ENCODE results near the gene ASTE1. TPM values are rescaled to one million over a fixed set of nuclear protein-coding genes. Genes with fewer than 3 reads are reported as not detected.

ASTE1 gene, protein sequence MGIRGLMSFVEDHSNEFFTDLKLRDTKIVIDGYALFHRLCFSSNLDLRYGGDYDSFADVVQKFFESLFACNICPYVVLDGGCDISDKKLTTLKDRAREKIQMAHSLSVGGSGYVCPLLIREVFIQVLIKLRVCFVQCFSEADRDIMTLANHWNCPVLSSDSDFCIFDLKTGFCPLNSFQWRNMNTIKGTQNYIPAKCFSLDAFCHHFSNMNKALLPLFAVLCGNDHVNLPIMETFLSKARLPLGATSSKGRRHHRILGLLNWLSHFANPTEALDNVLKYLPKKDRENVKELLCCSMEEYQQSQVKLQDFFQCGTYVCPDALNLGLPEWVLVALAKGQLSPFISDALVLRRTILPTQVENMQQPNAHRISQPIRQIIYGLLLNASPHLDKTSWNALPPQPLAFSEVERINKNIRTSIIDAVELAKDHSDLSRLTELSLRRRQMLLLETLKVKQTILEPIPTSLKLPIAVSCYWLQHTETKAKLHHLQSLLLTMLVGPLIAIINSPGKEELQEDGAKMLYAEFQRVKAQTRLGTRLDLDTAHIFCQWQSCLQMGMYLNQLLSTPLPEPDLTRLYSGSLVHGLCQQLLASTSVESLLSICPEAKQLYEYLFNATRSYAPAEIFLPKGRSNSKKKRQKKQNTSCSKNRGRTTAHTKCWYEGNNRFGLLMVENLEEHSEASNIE
- 11.1 and 11.4 TPM in 2 replicates for total RNA-seq (2014; rRNA removed; shearing (Covaris generic); ENCODE audit: low replicate concordance)

- DNase-seq, result peak; percentile 94
- Histone ChIP-seq H2AFZ (ENCODE audit: low read length) (peak within 1 kb of the TSS; percentile 86), H4K20me1 (ENCODE audit: insufficient read depth, low read depth, low read length) (no peaks in the 10 kb centered on the region), H3K27ac (ENCODE audit: low read length) (peak within 1 kb of the TSS; percentile 76), H3K9me3 (ENCODE audit: low read length) (no peaks in the 10 kb centered on the region), H3K9me2 (replicated peaks; ENCODE audit: insufficient read depth, low read length) (no peaks in the 10 kb centered on the region), H3K36me3 (ENCODE audit: insufficient read depth, low read length) (peaks cover 11% of the 10 kb centered on the region), H3K9ac (ENCODE audit: low read length) (peak within 1 kb of the TSS; percentile 86), H3K4me3 (ENCODE audit: low read length) (peak within 1 kb of the TSS; percentile 83), H3K4me2 (ENCODE audit: low read depth, low read length, poor library complexity, severe bottlenecking) (peak within 1 kb of the TSS; percentile 92), H3K79me2 (ENCODE audit: low read length) (peaks cover 41% of the 10 kb centered on the region), H3K27me3 (ENCODE audit: low read length) (no peaks in the 10 kb centered on the region), H3K4me1 (ENCODE audit: low read length) (peaks cover 31% of the 10 kb centered on the region)
Measured at GRCh38 chr3:131026321-131027151, at the start of gene ASTE1, which contains the start of gene NEK11. Gene ASTE1, minus strand, starts transcription at chr3:131026825. Its CDS starts 1,519 bp downstream, at chr3:131025306. Gene NEK11, plus strand, starts transcription at chr3:131026877. Its CDS starts 2,832 bp downstream, at chr3:131029709.

DNA sequence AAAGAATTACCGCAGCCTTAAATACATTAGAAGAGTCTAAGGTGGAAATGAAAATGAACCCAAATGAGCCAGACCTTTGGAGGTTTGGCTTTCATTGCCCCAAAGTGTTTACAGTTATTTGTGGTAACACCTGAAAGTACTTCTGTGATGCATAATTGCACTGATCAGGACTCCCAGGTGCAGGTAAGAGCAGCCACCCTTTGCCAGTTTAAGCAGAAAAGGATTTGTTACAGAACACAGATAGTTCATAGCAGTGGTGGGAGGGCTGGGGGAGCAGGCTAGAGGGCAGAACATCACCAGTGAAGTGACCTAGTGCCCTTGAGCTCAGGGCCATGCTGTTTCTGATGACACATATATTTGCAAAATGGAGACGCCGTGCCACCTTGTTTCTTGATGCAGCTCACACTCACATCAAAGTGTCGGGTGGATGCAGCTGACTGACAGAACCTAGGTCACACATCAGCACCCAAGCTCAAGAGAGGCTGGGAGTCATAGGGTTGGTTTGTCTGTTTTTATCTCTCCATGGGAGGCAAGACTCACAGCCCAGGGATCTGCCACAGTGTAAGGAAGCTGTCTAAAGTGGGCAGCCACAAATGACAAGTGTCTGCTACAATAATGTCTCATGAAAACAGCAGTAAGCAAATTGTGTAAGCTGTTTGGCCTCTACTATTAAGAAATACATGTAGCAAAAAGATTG, 49.2 kb upstream of the ASTE1 start:
- Histone ChIP-seq H4K20me1 (ENCODE audit: insufficient read depth, low read depth, low read length) (no peaks in the 10 kb centered on the region), H3K9me3 (ENCODE audit: low read length) (no peaks in the 10 kb centered on the region), H3K4me1 (ENCODE audit: low read length) (peaks cover 31% of the 10 kb centered on the region), H3K79me2 (ENCODE audit: low read length) (no peaks in the 10 kb centered on the region), H3K27me3 (ENCODE audit: low read length) (no peaks in the 10 kb centered on the region), H3K9me2 (replicated peaks; ENCODE audit: insufficient read depth, low read length) (no peaks in the 10 kb centered on the region), H3K4me2 (ENCODE audit: low read depth, low read length, poor library complexity, severe bottlenecking) (no peak overlapping the region), H3K36me3 (ENCODE audit: insufficient read depth, low read length) (no peaks in the 10 kb centered on the region), H3K4me3 (ENCODE audit: low read length) (no peak overlapping the region), H3K27ac (ENCODE audit: low read length) (no peak overlapping the region), H3K9ac (ENCODE audit: low read length) (no peak overlapping the region), H2AFZ (ENCODE audit: low read length) (no peak overlapping the region)
- no peak for DNase-seq

GRCh38 chr3:131072845-131073244, 46.2 kb upstream of the ASTE1 start:
- H3K36me3 ChIP-seq (ENCODE audit: insufficient read depth, low read length), result no peaks in the 10 kb centered on the region
- no peaks in the 10 kb centered on the region for H3K9me2 ChIP-seq (replicated peaks; ENCODE audit: insufficient read depth, low read length)
- no peak overlapping the region for H3K4me2 ChIP-seq (ENCODE audit: low read depth, low read length, poor library complexity, severe bottlenecking)
- H3K27me3 ChIP-seq (ENCODE audit: low read length), result no peaks in the 10 kb centered on the region
- H3K27ac ChIP-seq (ENCODE audit: low read length), result no peak overlapping the region
- H3K9me3 ChIP-seq (ENCODE audit: low read length), result no peaks in the 10 kb centered on the region
- no peaks in the 10 kb centered on the region for H4K20me1 ChIP-seq (ENCODE audit: insufficient read depth, low read depth, low read length)
- peaks cover 25% of the 10 kb centered on the region for H3K4me1 ChIP-seq (ENCODE audit: low read length)
- peak; percentile 15 for DNase-seq
- no peaks in the 10 kb centered on the region for H3K79me2 ChIP-seq (ENCODE audit: low read length)
- H3K4me3 ChIP-seq (ENCODE audit: low read length), result no peak overlapping the region
- H3K9ac ChIP-seq (ENCODE audit: low read length), result no peak overlapping the region
- H2AFZ ChIP-seq (ENCODE audit: low read length), result no peak overlapping the region

DNA sequence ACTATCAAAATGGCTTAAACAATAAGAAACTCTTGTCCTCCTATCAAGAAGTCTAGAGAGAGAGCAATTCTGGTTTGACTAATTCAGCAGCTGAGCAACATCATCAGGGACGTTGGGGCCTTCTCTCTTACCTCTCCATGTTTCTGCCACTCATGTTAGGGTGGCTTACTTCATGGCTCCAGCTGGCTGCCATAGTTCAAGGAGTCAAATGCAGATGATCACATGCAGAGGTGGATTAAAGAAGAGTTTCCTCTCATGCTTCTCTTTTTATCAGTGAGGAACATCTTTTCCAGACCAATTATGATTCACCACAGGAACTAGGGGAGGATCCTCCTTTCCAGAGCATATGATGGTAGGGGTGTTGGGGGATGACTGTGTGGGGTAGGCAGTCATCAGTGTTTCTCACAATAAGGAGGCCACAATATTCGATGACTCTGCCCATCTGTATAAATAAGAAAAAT, 45.5 kb upstream of the ASTE1 start:
- Histone ChIP-seq H3K27ac (ENCODE audit: low read length) (no peak overlapping the region), H3K79me2 (ENCODE audit: low read length) (no peaks in the 10 kb centered on the region), H3K4me1 (ENCODE audit: low read length) (peaks cover 18% of the 10 kb centered on the region), H3K9me2 (replicated peaks; ENCODE audit: insufficient read depth, low read length) (no peaks in the 10 kb centered on the region), H3K36me3 (ENCODE audit: insufficient read depth, low read length) (no peaks in the 10 kb centered on the region), H4K20me1 (ENCODE audit: insufficient read depth, low read depth, low read length) (no peaks in the 10 kb centered on the region), H3K4me3 (ENCODE audit: low read length) (no peak overlapping the region), H2AFZ (ENCODE audit: low read length) (no peak overlapping the region), H3K27me3 (ENCODE audit: low read length) (no peaks in the 10 kb centered on the region), H3K9ac (ENCODE audit: low read length) (no peak overlapping the region), H3K4me2 (ENCODE audit: low read depth, low read length, poor library complexity, severe bottlenecking) (no peak overlapping the region), H3K9me3 (ENCODE audit: low read length) (no peaks in the 10 kb centered on the region)
- DNase-seq, result peak; percentile 7

DNA sequence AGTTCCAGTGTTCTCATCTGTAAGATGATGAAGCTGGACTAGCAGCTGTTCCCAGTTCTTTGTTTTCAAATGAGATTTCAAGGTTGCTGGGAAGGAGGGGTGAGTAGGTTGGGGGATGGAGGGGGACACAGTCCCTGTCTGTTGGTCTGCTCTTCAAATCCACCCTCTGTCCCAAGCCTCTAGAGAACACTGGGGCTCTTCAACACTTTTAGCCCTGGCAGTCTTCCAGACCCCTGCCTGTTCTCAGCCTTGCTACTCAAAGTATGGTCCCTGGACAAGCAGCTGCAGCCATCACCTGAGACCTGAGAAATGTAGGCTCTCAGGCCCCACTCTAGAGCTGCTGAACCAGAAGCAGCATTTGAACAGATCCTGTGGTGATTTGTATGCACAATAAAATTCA, 41.4 kb upstream of the ASTE1 start:
- H3K36me3 ChIP-seq (ENCODE audit: insufficient read depth, low read length), result no peaks in the 10 kb centered on the region

DNA sequence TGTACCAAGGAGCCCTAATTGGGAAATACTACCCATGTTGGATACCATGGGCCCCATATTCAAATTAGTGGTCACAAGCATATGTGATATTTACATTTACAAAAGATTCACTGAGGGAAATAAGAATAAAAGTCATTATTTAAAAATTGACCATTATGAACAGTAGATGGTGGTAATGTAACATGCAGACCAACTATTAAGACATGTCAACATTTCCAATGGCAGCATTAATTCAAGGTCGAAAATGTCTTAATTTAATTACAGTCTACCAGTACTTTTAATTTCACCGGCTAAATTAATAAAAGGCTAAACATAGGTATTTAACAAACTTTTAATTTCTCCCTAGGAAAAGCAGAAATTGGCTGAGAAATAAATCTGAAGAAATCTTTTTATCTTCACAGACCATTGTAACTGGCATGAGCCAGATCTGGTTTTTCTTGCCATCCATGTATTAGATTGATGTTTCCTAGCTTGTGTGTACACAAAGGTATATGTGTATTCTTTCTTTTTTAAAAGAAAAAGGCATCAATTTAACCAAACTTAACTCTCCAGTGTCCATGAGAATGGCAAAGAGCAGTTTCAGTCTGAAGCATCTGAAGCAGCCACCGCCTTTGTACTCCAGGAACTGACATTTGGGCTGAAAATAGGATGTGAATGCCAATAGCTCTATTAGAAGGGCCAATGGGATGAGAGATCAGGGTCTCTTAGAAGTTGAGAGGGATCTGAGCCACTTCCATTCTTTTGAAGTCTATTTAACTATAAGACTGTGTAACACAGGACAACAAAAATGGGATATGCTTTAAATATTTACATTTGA, 26.6 kb upstream of the ASTE1 start:
- Histone ChIP-seq H3K27ac (ENCODE audit: low read length) (no peak overlapping the region), H3K9ac (ENCODE audit: low read length) (no peak overlapping the region), H4K20me1 (ENCODE audit: insufficient read depth, low read depth, low read length) (no peaks in the 10 kb centered on the region)

More for the DNA sequence above, 41.4 kb upstream of the ASTE1 start:
- Histone ChIP-seq H2AFZ (ENCODE audit: low read length) (no peak overlapping the region), H3K9me3 (ENCODE audit: low read length) (no peaks in the 10 kb centered on the region), H3K27me3 (ENCODE audit: low read length) (no peaks in the 10 kb centered on the region), H3K9ac (ENCODE audit: low read length) (no peak overlapping the region), H4K20me1 (ENCODE audit: insufficient read depth, low read depth, low read length) (no peaks in the 10 kb centered on the region), H3K9me2 (replicated peaks; ENCODE audit: insufficient read depth, low read length) (no peaks in the 10 kb centered on the region), H3K4me2 (ENCODE audit: low read depth, low read length, poor library complexity, severe bottlenecking) (no peak overlapping the region), H3K79me2 (ENCODE audit: low read length) (no peaks in the 10 kb centered on the region), H3K27ac (ENCODE audit: low read length) (no peak overlapping the region), H3K4me3 (ENCODE audit: low read length) (no peak overlapping the region), H3K4me1 (ENCODE audit: low read length) (no peaks in the 10 kb centered on the region)
- DNase-seq, result peak; percentile 27

GRCh38 chr3:131050001-131050400, 23.4 kb upstream of the ASTE1 start:
- Histone ChIP-seq H3K27ac (ENCODE audit: low read length) (no peak overlapping the region), H2AFZ (ENCODE audit: low read length) (no peak overlapping the region), H3K36me3 (ENCODE audit: insufficient read depth, low read length) (no peaks in the 10 kb centered on the region), H3K27me3 (ENCODE audit: low read length) (no peaks in the 10 kb centered on the region), H3K4me2 (ENCODE audit: low read depth, low read length, poor library complexity, severe bottlenecking) (no peak overlapping the region), H3K79me2 (ENCODE audit: low read length) (no peaks in the 10 kb centered on the region), H3K9me2 (replicated peaks; ENCODE audit: insufficient read depth, low read length) (no peaks in the 10 kb centered on the region), H4K20me1 (ENCODE audit: insufficient read depth, low read depth, low read length) (no peaks in the 10 kb centered on the region), H3K4me1 (ENCODE audit: low read length) (peaks cover 8% of the 10 kb centered on the region), H3K9me3 (ENCODE audit: low read length) (no peaks in the 10 kb centered on the region), H3K4me3 (ENCODE audit: low read length) (no peak overlapping the region), H3K9ac (ENCODE audit: low read length) (no peak overlapping the region)
- no peak for DNase-seq

More for the DNA sequence above, 26.6 kb upstream of the ASTE1 start:
- no peaks in the 10 kb centered on the region for H3K9me2 ChIP-seq (replicated peaks; ENCODE audit: insufficient read depth, low read length)
- no peaks in the 10 kb centered on the region for H3K79me2 ChIP-seq (ENCODE audit: low read length)
- H3K4me1 ChIP-seq (ENCODE audit: low read length), result peaks cover 8% of the 10 kb centered on the region
- no peaks in the 10 kb centered on the region for H3K9me3 ChIP-seq (ENCODE audit: low read length)
- H3K36me3 ChIP-seq (ENCODE audit: insufficient read depth, low read length), result no peaks in the 10 kb centered on the region
- no peak overlapping the region for H2AFZ ChIP-seq (ENCODE audit: low read length)
- H3K4me2 ChIP-seq (ENCODE audit: low read depth, low read length, poor library complexity, severe bottlenecking), result no peak overlapping the region
- peak; percentile 51 for DNase-seq
- no peaks in the 10 kb centered on the region for H3K27me3 ChIP-seq (ENCODE audit: low read length)
- no peak overlapping the region for H3K4me3 ChIP-seq (ENCODE audit: low read length)
